ENCODE data around the gene AHCYL2. TPM values are rescaled to one million over a fixed set of nuclear protein-coding genes. Genes with fewer than 3 reads are reported as not detected.

The AHCYL2 gene
- total RNA-seq, 1 experiment from 2014 or later, result 17.0 TPM

DNA sequence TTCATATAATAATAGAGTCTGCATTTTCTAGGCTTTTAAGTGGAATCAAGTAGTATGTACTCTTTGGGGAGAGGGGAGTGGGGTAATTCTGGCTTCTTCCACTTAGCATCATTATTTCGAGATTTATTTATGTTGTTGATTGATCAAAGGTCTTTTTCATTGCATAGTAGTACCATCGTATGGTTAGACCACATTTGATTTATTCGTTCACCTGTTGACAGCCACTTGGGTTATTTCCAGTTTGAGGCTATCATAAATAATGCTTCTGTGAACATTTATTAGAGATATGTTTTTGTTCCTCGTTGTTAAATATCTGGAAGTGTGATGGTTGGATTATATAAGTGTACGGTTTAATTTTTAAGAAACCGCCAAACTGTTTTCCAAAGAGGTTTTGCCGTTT is 52.8 kb downstream of the AHCYL2 start (continued):
- no peak for TF ChIP-seq EZH2phosphoT487 (IDR thresholded peaks at IDR 0.05; ENCODE audit: borderline replicate concordance)

GRCh38 chr7:129278688-129279087 is 53.9 kb downstream of the AHCYL2 start:
- Histone ChIP-seq H3K9me3 (ENCODE audit: control insufficient read depth in 1 of 2, insufficient read depth in 1 of 2, low read depth in 1 of 2, low read length in 2 of 2) (peaks cover 0 to 10% of the 10 kb centered on the region in 2 experiments; a peak in 1 of 4 replicates), H2AFZ (ENCODE audit: low read depth, low read length, poor library complexity, severe bottlenecking) (no peak overlapping the region), H3K36me3 (ENCODE audit: control insufficient read depth in 1 of 2, insufficient read depth in 2 of 2, low read length in 2 of 2) (no peaks in the 10 kb centered on the region), H3K79me2 (ENCODE audit: insufficient read depth, low read length) (no peaks in the 10 kb centered on the region), H3K4me1 (ENCODE audit: control insufficient read depth in 1 of 2, insufficient read depth in 2 of 2, low read length in 2 of 2) (peaks cover 0 to 7% of the 10 kb centered on the region in 2 experiments; a peak in 1 of 4 replicates), H3K9ac (ENCODE audit: low read length) (no peak overlapping the region), H3K27ac (ENCODE audit: low read depth, low read length) (no peak overlapping the region), H3K9me2 (ENCODE audit: insufficient read depth) (no peaks in the 10 kb centered on the region; the same call in 1 of the 2 replicates), H3K4me2 (ENCODE audit: low read length) (no peak overlapping the region), H3K4me3 (replicated peaks in 1 of 2; ENCODE audit: low read depth in 1 of 2, low read length in 2 of 2) (no peak overlapping the region), H4K20me1 (ENCODE audit: insufficient read depth) (no peaks in the 10 kb centered on the region), H3K27me3 (ENCODE audit: insufficient read depth, low read length) (no peaks in the 10 kb centered on the region)
- no peak for DNase-seq (ENCODE audit: low read depth, low spot score)
- BruUV-seq (replicated peaks), result no TSS peak
- no peak for ATAC-seq
- ChIA-PET RAD21 (ENCODE audit: low non-redundant PET in 1 of 2, low total read pairs in 2 of 2, uncharacterized antibody in 2 of 2, unreplicated experiment in 2 of 2) (no interaction called here), POLR2A (no interaction called here), CTCF (no interaction called here)
- TF ChIP-seq ZFX (IDR thresholded peaks at IDR 0.05) (no peak), ZNF274 (IDR thresholded peaks at IDR 0.05; ENCODE audit: low read depth, low read length) (no peak), YY1 (IDR thresholded peaks at IDR 0.05; ENCODE audit: extremely low read depth, insufficient replicate concordance, low read depth, low read length) (no peak), SP1 (IDR thresholded peaks at IDR 0.05; ENCODE audit: low read depth) (no peak), ELF1 (IDR thresholded peaks at IDR 0.05; ENCODE audit: borderline replicate concordance, low read depth) (no peak), POLR2A (IDR thresholded peaks at IDR 0.05; ENCODE audit: borderline replicate concordance, extremely low read depth, insufficient read depth, insufficient read length) (no peak)
- TF ChIP-seq, protein P1, sequence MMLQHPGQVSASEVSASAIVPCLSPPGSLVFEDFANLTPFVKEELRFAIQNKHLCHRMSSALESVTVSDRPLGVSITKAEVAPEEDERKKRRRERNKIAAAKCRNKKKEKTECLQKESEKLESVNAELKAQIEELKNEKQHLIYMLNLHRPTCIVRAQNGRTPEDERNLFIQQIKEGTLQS (IDR thresholded peaks at IDR 0.05), result no peak
- intact Hi-C loops (cut with micrococcal nuclease), result no loop called here

DNA sequence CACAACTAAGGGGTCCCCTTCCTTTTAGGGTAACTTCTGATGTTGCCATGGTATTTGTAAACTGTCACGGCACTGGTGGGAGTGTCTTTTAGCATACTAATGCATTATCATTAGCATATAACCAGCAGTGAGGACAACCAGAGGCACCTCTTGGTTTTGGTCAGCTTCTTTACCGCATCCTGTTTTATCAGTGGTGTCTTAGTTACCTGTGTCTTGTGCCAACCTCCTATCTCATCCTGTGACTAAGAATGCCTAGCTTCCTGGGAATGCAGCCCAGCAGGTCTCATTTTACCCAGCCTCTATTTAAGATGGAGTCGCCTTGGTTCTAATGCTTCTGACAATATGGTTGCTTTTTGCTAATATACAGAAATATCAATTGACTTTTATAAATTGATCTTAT is 54.9 kb downstream of the AHCYL2 start:
- Histone ChIP-seq H4K20me1 (ENCODE audit: insufficient read depth) (no peaks in the 10 kb centered on the region), H3K4me1 (ENCODE audit: control insufficient read depth in 1 of 2, insufficient read depth in 2 of 2, low read length in 2 of 2) (peaks cover 0 to 7% of the 10 kb centered on the region in 2 experiments; a peak in 1 of 4 replicates), H3K27ac (ENCODE audit: low read depth, low read length) (no peak overlapping the region), H3K4me2 (ENCODE audit: low read length) (peak overlapping the region; percentile 9; the same call in 1 of the 2 replicates), H3K36me3 (ENCODE audit: control insufficient read depth in 1 of 2, insufficient read depth in 2 of 2, low read length in 2 of 2) (no peaks in the 10 kb centered on the region), H3K9me3 (ENCODE audit: control insufficient read depth in 1 of 2, insufficient read depth in 1 of 2, low read depth in 1 of 2, low read length in 2 of 2) (no peaks in the 10 kb centered on the region), H3K4me3 (replicated peaks in 1 of 2; ENCODE audit: low read depth in 1 of 2, low read length in 2 of 2) (no peak overlapping the region), H3K79me2 (ENCODE audit: insufficient read depth, low read length) (no peaks in the 10 kb centered on the region), H3K9ac (ENCODE audit: low read length) (no peak overlapping the region), H3K9me2 (ENCODE audit: insufficient read depth) (no peaks in the 10 kb centered on the region; the same call in 1 of the 2 replicates), H2AFZ (ENCODE audit: low read depth, low read length, poor library complexity, severe bottlenecking) (no peak overlapping the region), H3K27me3 (ENCODE audit: insufficient read depth, low read length) (no peaks in the 10 kb centered on the region)
- ATAC-seq (no peak), DNase-seq (ENCODE audit: low read depth, low spot score) (no peak)
- no TSS peak for BruUV-seq (replicated peaks)
- TF ChIP-seq RAD21 (IDR thresholded peaks at IDR 0.05; ENCODE audit: low read depth) (no peak), ELF1 (IDR thresholded peaks at IDR 0.05; ENCODE audit: borderline replicate concordance, low read depth) (no peak), REST (IDR thresholded peaks at IDR 0.05; ENCODE audit: low read depth) (no peak), EZH2 (IDR thresholded peaks at IDR 0.05) (no peak), SP1 (IDR thresholded peaks at IDR 0.05; ENCODE audit: low read depth) (no peak), YY1 (IDR thresholded peaks at IDR 0.05; ENCODE audit: extremely low read depth, insufficient replicate concordance, low read depth, low read length) (no peak), SRF (IDR thresholded peaks at IDR 0.05; ENCODE audit: low read depth) (no peak), EGR1 (IDR thresholded peaks at IDR 0.05; ENCODE audit: low read depth) (no peak), ZFX (IDR thresholded peaks at IDR 0.05) (no peak)
- ChIA-PET POLR2A (no interaction called here), CTCF (interaction anchor here (0.6 to 1.6 kb wide), 2 partner anchors 9 to 19 kb away, joined by 3 read pairs; no protein-coding TSS in a partner anchor), RAD21 (ENCODE audit: low non-redundant PET in 1 of 2, low total read pairs in 2 of 2, uncharacterized antibody in 2 of 2, unreplicated experiment in 2 of 2) (no interaction called here)
- intact Hi-C loops (cut with micrococcal nuclease), result no loop called here

All from HCT116 (cell line).